Measurements from ENCODE around the gene XRCC3. TPM values are rescaled to one million over a fixed set of nuclear protein-coding genes. Genes with fewer than 3 reads are reported as not detected.
A peak's percentile ranks its signal among the peaks of the same experiment; 100 is the strongest.

The XRCC3 gene
- total and polyA plus RNA-seq, 10 of the 15 experiments (the other 5 are each of a cell fraction or from before 2014, with no cell fraction given) = 0.37 to 52.0 (median 26.8) TPM

DNA sequence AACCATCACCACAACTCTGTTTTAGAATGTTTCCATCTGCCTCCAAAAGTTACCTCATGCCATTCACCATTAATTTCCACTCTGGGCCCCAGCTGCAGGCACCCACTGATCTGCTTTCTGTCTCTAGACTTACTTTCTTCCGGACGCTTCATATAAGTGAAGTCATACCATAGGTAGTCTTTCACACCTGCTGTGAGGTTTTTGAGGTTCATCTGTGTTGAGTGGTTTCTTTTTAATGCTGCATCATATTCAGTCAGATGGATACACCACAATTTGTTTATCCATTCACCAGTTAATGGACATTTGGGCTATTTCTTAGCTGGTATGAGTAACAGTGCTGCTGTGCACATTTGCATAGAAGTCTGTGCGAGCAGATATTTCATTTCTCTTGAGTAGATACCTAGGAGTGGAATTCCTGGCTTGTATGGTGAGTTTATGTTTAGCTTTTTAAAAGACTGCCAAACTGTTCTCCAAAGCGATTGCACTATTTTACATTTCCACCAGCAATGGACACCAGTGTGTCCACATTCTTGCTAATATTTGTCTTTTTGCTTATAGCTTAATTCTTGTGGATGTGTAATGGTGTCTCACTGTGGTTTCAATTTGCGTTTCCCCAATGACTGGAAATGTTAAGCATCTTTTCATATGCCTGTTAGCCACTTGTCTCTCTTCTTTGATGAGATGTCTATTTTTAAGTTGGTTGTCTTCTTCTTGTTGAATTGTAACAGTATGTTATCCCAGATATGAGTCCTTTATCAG, 48.7 kb upstream of the XRCC3 start:
- in situ Hi-C loops (cut with MboI) = no loop called here
- Histone ChIP-seq H3K9me3 (replicated peaks; ENCODE audit: control insufficient read depth, insufficient read depth, low read length) (no peaks in the 10 kb centered on the region; the same call in 2 of the 3 replicates), H3K4me1 (ENCODE audit: control insufficient read depth, insufficient read depth, low read length) (peaks cover 11% of the 10 kb centered on the region), H3K36me3 (ENCODE audit: control insufficient read depth in 2 of 2, insufficient read depth in 2 of 2, low read length in 1 of 2) (no peaks in the 10 kb centered on the region), H3K9ac (ENCODE audit: control insufficient read depth, insufficient read depth, low read length) (no peak overlapping the region), H2AFZ (ENCODE audit: control insufficient read depth, low read depth, low read length) (no peak overlapping the region; the same call in 1 of the 2 replicates), H4K20me1 (ENCODE audit: control insufficient read depth, insufficient read depth) (no peaks in the 10 kb centered on the region), H3K27me3 (replicated peaks in 1 of 2; ENCODE audit: control insufficient read depth in 2 of 2, insufficient read depth in 2 of 2, low read length in 1 of 2) (no peaks in the 10 kb centered on the region), H3K4me3 (no peak overlapping the region), H3K79me2 (ENCODE audit: control insufficient read depth, insufficient read depth, low read length) (no peaks in the 10 kb centered on the region), H3K4me2 (ENCODE audit: control insufficient read depth, insufficient read depth) (peak overlapping the region; percentile 50), H3K27ac (ENCODE audit: control insufficient read depth, insufficient read depth) (no peak overlapping the region)
- FAIRE-seq (peak; percentile 86), ATAC-seq (peak; percentile 98), DNase-seq (ENCODE audit: low read depth, low spot score) (peak; percentile 25)
- CTCF ChIA-PET = interaction anchor here (0.6 to 1.5 kb wide), 5 partner anchors 11 to 1049 kb away, joined by 3 to 4 read pairs (median 4); no protein-coding TSS in a partner anchor
- intact Hi-C loops (cut with micrococcal nuclease; ENCODE audit: unreplicated experiment) = no loop called here
- SMC1A ChIA-PET (ENCODE audit: uncharacterized antibody, unreplicated experiment) = interaction anchor here (1.0 kb wide), 1 partner anchor 23 kb away, joined by 4 read pairs; no protein-coding TSS in a partner anchor
- POLR2A ChIA-PET = interaction anchor here (0.6 kb wide), 1 partner anchor 138 kb away, joined by 3 read pairs; no protein-coding TSS in a partner anchor
- RAD21 ChIA-PET (ENCODE audit: unreplicated experiment) = no interaction called here
- WGBS (ENCODE audit: insufficient coverage, insufficient replicate concordance, low lambda C conversion rate, missing lambda C conversion rate) = 13% methylated on average over 5 of the region's 5 CpGs
- no TSS peak for BruUV-seq (replicated peaks)
- no peak for TF ChIP-seq HDGF (IDR thresholded peaks at IDR 0.05)
- no peak for TF ChIP-seq ZNF24 (IDR thresholded peaks at IDR 0.05)
- TF ChIP-seq MTA3 (IDR thresholded peaks at IDR 0.05; ENCODE audit: borderline replicate concordance, low read length) = 0 out of 2 replicates have a peak, but pooled peaks have one; percentile 33
- TF ChIP-seq NFYA (IDR thresholded peaks at IDR 0.05; ENCODE audit: borderline replicate concordance, low read depth, low read length) = no peak
- no peak for TF ChIP-seq SMAD5 (IDR thresholded peaks at IDR 0.05; ENCODE audit: low read depth)
- TF ChIP-seq ETV6 (conservative IDR thresholded peaks at IDR 0.05 in 1 of 2, IDR thresholded peaks at IDR 0.05 in 1 of 2; ENCODE audit: borderline replicate concordance in 1 of 2, low read depth in 1 of 2) = 0 out of 4 replicates have a peak, but pooled peaks of 1 of the 2 experiments have one; percentile 14
- no peak for TF ChIP-seq MXI1 (IDR thresholded peaks at IDR 0.05; ENCODE audit: low read depth, low read length)
- TF ChIP-seq, protein P1, sequence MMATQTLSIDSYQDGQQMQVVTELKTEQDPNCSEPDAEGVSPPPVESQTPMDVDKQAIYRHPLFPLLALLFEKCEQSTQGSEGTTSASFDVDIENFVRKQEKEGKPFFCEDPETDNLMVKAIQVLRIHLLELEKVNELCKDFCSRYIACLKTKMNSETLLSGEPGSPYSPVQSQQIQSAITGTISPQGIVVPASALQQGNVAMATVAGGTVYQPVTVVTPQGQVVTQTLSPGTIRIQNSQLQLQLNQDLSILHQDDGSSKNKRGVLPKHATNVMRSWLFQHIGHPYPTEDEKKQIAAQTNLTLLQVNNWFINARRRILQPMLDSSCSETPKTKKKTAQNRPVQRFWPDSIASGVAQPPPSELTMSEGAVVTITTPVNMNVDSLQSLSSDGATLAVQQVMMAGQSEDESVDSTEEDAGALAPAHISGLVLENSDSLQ (IDR thresholded peaks at IDR 0.05) = no peak
- TF ChIP-seq JUNB (IDR thresholded peaks at IDR 0.05) = peak; percentile 34
- TF ChIP-seq ZBTB40 (IDR thresholded peaks at IDR 0.05; ENCODE audit: borderline replicate concordance) = no peak
- peak; percentile 52; the same call in 1 of the 2 replicates for TF ChIP-seq PML (IDR thresholded peaks at IDR 0.05; ENCODE audit: low read length)
- TF ChIP-seq EGR1 (IDR thresholded peaks at IDR 0.05; ENCODE audit: borderline replicate concordance in 1 of 2, low read depth in 2 of 2, low read length in 2 of 2) = no peak
- no peak for TF ChIP-seq E4F1 (IDR thresholded peaks at IDR 0.05; ENCODE audit: borderline replicate concordance, partially characterized antibody)
- TF ChIP-seq RAD21 (IDR thresholded peaks at IDR 0.05; ENCODE audit: insufficient read depth, low read depth, low read length) = no peak
- TF ChIP-seq ATF7 (IDR thresholded peaks at IDR 0.05; ENCODE audit: low read depth) = peak; percentile 66
- TF ChIP-seq TCF12 (IDR thresholded peaks at IDR 0.05; ENCODE audit: low read depth, low read length) = peak; percentile 63; the same call in 1 of the 2 replicates
